NOMO-1 treated with DMSO at 0.1 percent for 48 hours (cell line): Measurements from ENCODE around the gene POU2AF2.
"Not testable (repeated sequence)": the region's sequence is repeated elsewhere in the genome, so short reads cannot be mapped to it uniquely, and the experiment has no call there.

Experiments
- DNase-seq: peaks from one replicate; lab custom pipeline; 2025; ENCODE audit not compliant: unreplicated experiment; lab: John Stamatoyannopoulos, UW

The POU2AF2 gene

GRCh38 chr11:111253630-111254029 lies 8.1 kb downstream of the POU2AF2 start:
- DNase-seq: no peak

GRCh38 chr11:111258046-111258445 lies 12.5 kb downstream of the POU2AF2 start:
- DNase-seq: no peak

GRCh38 chr11:111259896-111260295 lies 14.4 kb downstream of the POU2AF2 start:
- DNase-seq: no peak

- DNase-seq: no peak
These were observed 15.3 kb downstream of the POU2AF2 start for GRCh38 chr11:111260811-111261210.

- DNase-seq: no peak
These were observed 19.1 kb downstream of the POU2AF2 start for GRCh38 chr11:111264646-111265045.

- no peak for DNase-seq
These were observed 19.9 kb downstream of the POU2AF2 start for GRCh38 chr11:111265421-111265820.

GRCh38 chr11:111268303-111268702 lies 22.8 kb downstream of the POU2AF2 start:
- DNase-seq: not testable (repeated sequence)

GRCh38 chr11:111269146-111269868 lies 23.8 kb downstream of the POU2AF2 start:
- DNase-seq: no peak

GRCh38 chr11:111272420-111272819 lies 26.9 kb downstream of the POU2AF2 start:
- DNase-seq: no peak

- no peak for DNase-seq
These were observed 37.1 kb downstream of the POU2AF2 start for GRCh38 chr11:111282562-111283075.

- DNase-seq: no peak
These were observed 38.5 kb downstream of the POU2AF2 start for GRCh38 chr11:111283945-111284481.

GRCh38 chr11:111285189-111286091 lies 39.9 kb downstream of the POU2AF2 start:
- no peak for DNase-seq

- DNase-seq: no peak
These were observed 46.2 kb downstream of the POU2AF2 start for GRCh38 chr11:111291764-111292163.

GRCh38 chr11:111292408-111292807 lies 46.9 kb downstream of the POU2AF2 start:
- DNase-seq: not testable (repeated sequence)

GRCh38 chr11:111296196-111296595 lies 50.7 kb downstream of the POU2AF2 start:
- DNase-seq: no peak

- DNase-seq: no peak
These were observed 52.2 kb downstream of the POU2AF2 start for GRCh38 chr11:111297696-111298095.

GRCh38 chr11:111298413-111299100 lies 53.0 kb downstream of the POU2AF2 start, which contains the start of gene POU2AF3:
TSS of gene POU2AF3 (plus strand) at chr11:111298546. CDS start at chr11:111298582, 36 bp downstream.
- no peak for DNase-seq

- no peak for DNase-seq
These were observed 53.8 kb downstream of the POU2AF2 start for GRCh38 chr11:111299101-111300026.

- no peak for DNase-seq
These were observed 55.0 kb downstream of the POU2AF2 start for GRCh38 chr11:111300569-111300968.
